ENCODE measurements around the gene CEP128.

DNA sequence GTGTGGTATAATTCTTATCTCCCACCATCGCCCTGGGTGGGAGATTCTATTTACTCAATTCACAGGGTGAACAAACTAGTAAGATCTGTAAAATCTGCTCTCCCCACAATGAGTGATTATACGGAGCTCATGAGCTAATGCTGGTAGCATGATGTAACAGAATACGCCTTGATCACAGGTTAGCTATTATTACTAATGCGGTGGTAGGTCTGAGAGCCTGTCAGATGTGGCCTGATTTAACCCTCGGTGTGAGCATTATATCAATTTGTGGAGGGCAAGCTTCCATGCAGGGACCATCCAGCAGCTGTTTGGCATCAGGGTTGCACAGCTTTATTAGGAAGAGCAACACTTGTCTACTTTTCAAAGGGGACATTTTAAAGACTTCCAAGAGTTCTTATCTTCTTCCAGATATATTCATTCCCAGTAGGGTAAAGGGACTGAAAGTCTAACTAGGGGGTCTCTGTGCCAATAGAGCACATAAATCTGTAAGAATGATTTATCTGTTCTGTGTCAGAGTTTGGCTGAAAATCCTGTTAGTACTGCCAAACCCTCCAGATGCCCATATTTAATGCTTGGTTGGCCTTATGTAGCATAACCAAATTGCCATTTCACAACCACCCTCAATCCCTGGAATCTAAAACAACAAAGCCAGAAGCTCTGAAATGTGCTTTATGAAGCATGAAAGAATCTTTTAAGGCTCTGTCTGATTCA lies 32.5 kb upstream of the CEP128 start:
- TF ChIP-seq CTCF (conservative IDR thresholded peaks at IDR 0.05) (no peak), EZH2 (IDR thresholded peaks at IDR 0.05; ENCODE audit: low read depth) (no peak)

Measured in PC-9 (cell line).